Endothelial cell of umbilical vein (primary cell): Measurements from ENCODE around the gene DNAI2. TPM values are rescaled to one million over a fixed set of nuclear protein-coding genes. Genes with fewer than 3 reads are reported as not detected.

Experiments used
- BruUV-seq: library from RNA; stranded (reverse); fragments of 400-500 nt; replicated peaks from 2 replicates; lab custom pipeline; 2021; lab: Mats Ljungman, UMichigan
- CTCF ChIA-PET: fragments of 300-600, 350-600 bp; sonication (Branson Sonifier 250); formaldehyde crosslinking; loops from one replicate; lab custom pipeline; 2021; ENCODE audit warnings: antibody characterized with exemption, inconsistent platforms; lab: Charles Lee
- POLR2A ChIA-PET: fragments of 300-600, 350-600 bp; sonication (Branson Sonifier 250); formaldehyde crosslinking; loops from one replicate; lab custom pipeline; 2021; ENCODE audit warnings: antibody characterized with exemption, inconsistent platforms; lab: Charles Lee
- DNase-seq: peaks from one replicate; pipeline ENCODE4 v3.0.0-alpha.2; 2011; ENCODE audit warnings: low read depth, low spot score
- FAIRE-seq: peaks from 2 replicates; lab custom pipeline; 2011; peaks lifted over from hg19 to GRCh38; lab: Jason Lieb, UNC
- H2AFZ ChIP-seq: 2 replicates; pipeline ENCODE4 v1.6.0; 2012; ENCODE audit warnings: low read depth, low read length, control low read depth, inconsistent platforms
- H3K27ac ChIP-seq: 2 replicates; pipeline ENCODE4 v1.5.1; 2011; ENCODE audit warnings: low read depth, mild to moderate bottlenecking, control low read depth, low read length, moderate library complexity; ENCODE audit not compliant: insufficient read depth
- H3K27me3 ChIP-seq, 2 experiments: 2 replicates each; pipeline versions ENCODE4 v1.6.0 to v1.6.1; 2011; ENCODE audit warnings: low read length in 2 of 2, mixed read lengths in 1 of 2; ENCODE audit not compliant: control insufficient read depth in 2 of 2, insufficient read depth in 2 of 2
- H3K36me3 ChIP-seq, 2 experiments: 2 replicates in 1 of 2; 3 replicates in 1 of 2; pipeline ENCODE4 v1.5.1; 2011; ENCODE audit warnings: low read length in 2 of 2, mild to moderate bottlenecking in 1 of 2, moderate library complexity in 1 of 2; ENCODE audit not compliant: control insufficient read depth in 2 of 2, insufficient read depth in 2 of 2; ENCODE audit errors: extremely low read depth in 1 of 2
- H3K4me1 ChIP-seq: 3 replicates; pipeline ENCODE4 v1.5.1; 2011; ENCODE audit warnings: mild to moderate bottlenecking, low read length; ENCODE audit not compliant: control insufficient read depth, insufficient read depth; ENCODE audit errors: extremely low read depth
- H3K4me2 ChIP-seq: 2 replicates; pipeline ENCODE4 v1.6.1; 2011; ENCODE audit warnings: low read length, control low read depth, mixed read lengths; ENCODE audit not compliant: insufficient read depth
- H3K4me3 ChIP-seq, 3 experiments: fragments of 200-600 bp in 1 of 3; sonication (generic), shearing (Covaris generic) in 1 of 3; replicated peaks in 1 of 3; 2 replicates each; pipeline ENCODE4 v1.5.1; 2011 to 2016; ENCODE audit warnings: control low read depth in 3 of 3, low read length in 3 of 3, mild to moderate bottlenecking in 2 of 3, inconsistent platforms in 1 of 3, low read depth in 1 of 3, moderate library complexity in 1 of 3; ENCODE audit not compliant: insufficient read depth in 1 of 3
- H3K79me2 ChIP-seq: 2 replicates; pipeline ENCODE4 v1.6.0; 2012; ENCODE audit warnings: low read length, inconsistent platforms; ENCODE audit not compliant: control insufficient read depth, insufficient read depth
- H3K9ac ChIP-seq: replicated peaks from 2 replicates; pipeline ENCODE3; 2011; ENCODE audit warnings: low read length, control low read depth; ENCODE audit not compliant: insufficient read depth; ENCODE audit errors: extremely low read depth
- H3K9me1 ChIP-seq: replicated peaks from 3 replicates; pipeline ENCODE4 v1.6.0; 2011; ENCODE audit warnings: mild to moderate bottlenecking, low read length; ENCODE audit not compliant: control insufficient read depth, insufficient read depth; ENCODE audit errors: extremely low read depth
- H3K9me3 ChIP-seq: replicated peaks from 2 replicates; pipeline ENCODE4 v1.5.1; 2012; ENCODE audit warnings: low read length, inconsistent platforms; ENCODE audit not compliant: control insufficient read depth, insufficient read depth
- H4K20me1 ChIP-seq: replicated peaks from 2 replicates; pipeline ENCODE3; 2011; ENCODE audit warnings: mild to moderate bottlenecking, low read length; ENCODE audit not compliant: control insufficient read depth, insufficient read depth; ENCODE audit errors: extremely low read depth
- CTCF ChIP-seq, 2 donors: IDR thresholded peaks; 1 replicate in 1 of 2; 2 replicates in 1 of 2; pipeline ENCODE4 v1.5.1; 2011; ENCODE audit warnings: low read length in 2 of 2, mild to moderate bottlenecking in 2 of 2, moderate library complexity in 2 of 2, control low read depth in 1 of 2, inconsistent platforms in 1 of 2, low read depth in 1 of 2; ENCODE audit not compliant: insufficient read depth in 1 of 2; ENCODE audit errors: extremely low read depth in 1 of 2
- EZH2 ChIP-seq: IDR thresholded peaks from 2 replicates; pipeline ENCODE4 v1.6.1; 2012; ENCODE audit warnings: borderline replicate concordance, low read depth, mild to moderate bottlenecking, moderate library complexity, low read length, inconsistent platforms; ENCODE audit not compliant: severe bottlenecking
- FOS ChIP-seq: IDR thresholded peaks from 2 replicates; pipeline ENCODE4 v1.6.1; 2011; ENCODE audit warnings: mild to moderate bottlenecking, low read length, moderate library complexity, borderline replicate concordance; ENCODE audit not compliant: insufficient read depth
- GATA2 ChIP-seq: IDR thresholded peaks from 2 replicates; pipeline ENCODE4 v1.7.0; 2011; ENCODE audit warnings: low read depth, mild to moderate bottlenecking, moderate library complexity, mixed read lengths, low read length; ENCODE audit not compliant: insufficient read length, insufficient read depth
- JUN ChIP-seq: IDR thresholded peaks from 2 replicates; pipeline ENCODE4 v1.6.1; 2011; ENCODE audit warnings: borderline replicate concordance, low read depth; ENCODE audit not compliant: insufficient read length, insufficient read depth
- MAX ChIP-seq: IDR thresholded peaks from 2 replicates; pipeline ENCODE4 v1.6.1; 2011; ENCODE audit not compliant: insufficient read depth, insufficient read length
- MYC ChIP-seq: IDR thresholded peaks from one replicate; pipeline ENCODE4 v1.6.1; 2011; ENCODE audit warnings: mild to moderate bottlenecking, low read depth, low read length
- POLR2A ChIP-seq: IDR thresholded peaks from 2 replicates; pipeline ENCODE4 v1.6.1; 2012; ENCODE audit warnings: low read depth, mild to moderate bottlenecking, control low read depth, low read length
- POLR2AphosphoS5 ChIP-seq: IDR thresholded peaks from 2 replicates; pipeline ENCODE4 v1.6.1; 2012; ENCODE audit warnings: low read depth, mild to moderate bottlenecking, control low read depth, low read length, moderate library complexity; ENCODE audit not compliant: insufficient read depth
- dilution Hi-C: fragments of 300-500 bp; cut with MboI; formaldehyde crosslinking; loops from one replicate; pipeline ENCODE4 v1.15.0; 2019; ENCODE audit warnings: low sequenced_read_pairs; ENCODE audit not compliant: extremely low pct_ligation_motif_present
- intact Hi-C: fragments of 100-400 bp; cut with micrococcal nuclease; formaldehyde crosslinking; loops from one replicate; pipeline ENCODE4 v1.10.0; 2022
- polyA plus RNA-seq, 4 experiments: library from polyadenylated mRNA; depleted of rRNA in 3 of 4; stranded (reverse) in 3 of 4; unstranded in 1 of 4; fragments of >200 nt; gene quantifications; 2 replicates each; pipeline versions ENCODE4 v1.2.1 to v1.2.3, GENCODE V29; 2011 to 2012; ENCODE audit warnings: missing spikeins in 1 of 4
- total RNA-seq: library from RNA; stranded (reverse); gene quantifications from 2 replicates; pipeline ENCODE4 v1.2.3, GENCODE V29; 2021

Gene DNAI2
- total and polyA plus RNA-seq, 2 donors (not counting 3 experiments of a cell fraction or from before 2014, with no cell fraction given) = not detected

GRCh38 chr17:74340470-74341023, 66.5 kb downstream of the DNAI2 start:
- no peak overlapping the region for H3K27ac ChIP-seq
- ChIA-PET POLR2A (no interaction called here), CTCF (no interaction called here)
- H2AFZ ChIP-seq = no peak overlapping the region
- DNase-seq (no peak), FAIRE-seq (no peak)
- H3K9ac ChIP-seq = no peak overlapping the region
- dilution Hi-C loops = no loop called here
- H3K9me3 ChIP-seq = no peaks in the 10 kb centered on the region
- H3K27me3 ChIP-seq = no peaks in the 10 kb centered on the region
- H3K9me1 ChIP-seq = no peaks in the 10 kb centered on the region
- H3K36me3 ChIP-seq = no peaks in the 10 kb centered on the region
- no peak for TF ChIP-seq MAX
- no peak for TF ChIP-seq POLR2A
- TF ChIP-seq CTCF (IDR thresholded peaks at IDR 0.05; ENCODE audit: extremely low read depth in 1 of 2, insufficient read depth in 1 of 2, low read depth in 1 of 2, low read length in 2 of 2) = no peak
- TF ChIP-seq MYC = no peak
- no peak for TF ChIP-seq EZH2
- no peak for TF ChIP-seq JUN
- TF ChIP-seq POLR2AphosphoS5 = no peak
- TF ChIP-seq FOS = no peak
- no peak for TF ChIP-seq GATA2
- peaks cover 9% of the 10 kb centered on the region for H3K4me1 ChIP-seq
- no peaks in the 10 kb centered on the region for H3K79me2 ChIP-seq
- H4K20me1 ChIP-seq = no peaks in the 10 kb centered on the region
- no peak overlapping the region for H3K4me3 ChIP-seq
- no TSS peak for BruUV-seq
- no peak overlapping the region for H3K4me2 ChIP-seq
- intact Hi-C loops = no loop called here
